H9 (cell line): ENCODE results near the gene PRSS56. TPM values are rescaled to one million over a fixed set of nuclear protein-coding genes. Genes with fewer than 3 reads are reported as not detected.

Experiments
- DNase-seq: peaks from one replicate; pipeline ENCODE4 v3.0.0-alpha.2; 2017
- H2AFZ ChIP-seq: one replicate; pipeline ENCODE4 v1.6.1; 2013; ENCODE audit warnings: mild to moderate bottlenecking, low read length, control low read depth, moderate library complexity
- H2AK5ac ChIP-seq: 2 replicates; pipeline ENCODE4 v1.6.1; 2013; ENCODE audit warnings: low read length, control low read depth, mixed read lengths; ENCODE audit not compliant: insufficient read length
- H2BK120ac ChIP-seq: one replicate; pipeline ENCODE4 v1.6.1; 2013; ENCODE audit warnings: low read depth, mild to moderate bottlenecking, low read length, control low read depth, inconsistent platforms; ENCODE audit not compliant: poor library complexity, severe bottlenecking
- H2BK12ac ChIP-seq: 2 replicates; pipeline ENCODE4 v1.6.1; 2013; ENCODE audit warnings: low read length, control low read depth, mixed read lengths, low read depth; ENCODE audit not compliant: insufficient read length
- H2BK15ac ChIP-seq: 2 replicates; pipeline ENCODE4 v1.6.1; 2013; ENCODE audit warnings: low read depth, low read length, control low read depth
- H2BK20ac ChIP-seq: one replicate; pipeline ENCODE4 v1.6.1; 2013; ENCODE audit warnings: low read depth, mild to moderate bottlenecking, low read length, control low read depth, inconsistent platforms; ENCODE audit not compliant: poor library complexity, severe bottlenecking
- H2BK5ac ChIP-seq: 2 replicates; pipeline ENCODE4 v1.6.1; 2013; ENCODE audit warnings: low read length, control low read depth, mixed read lengths; ENCODE audit not compliant: insufficient read length
- H3K14ac ChIP-seq: 2 replicates; pipeline ENCODE4 v1.6.1; 2013; ENCODE audit warnings: low read length, control low read depth; ENCODE audit not compliant: insufficient read depth
- H3K18ac ChIP-seq: 2 replicates; pipeline ENCODE4 v1.6.1; 2013; ENCODE audit warnings: low read depth, mild to moderate bottlenecking, mixed read lengths, low read length, control low read depth; ENCODE audit not compliant: insufficient read length
- H3K23ac ChIP-seq: 2 replicates; pipeline ENCODE4 v1.6.1; 2013; ENCODE audit warnings: low read length, control low read depth, mixed read lengths, low read depth; ENCODE audit not compliant: insufficient read length
- H3K23me2 ChIP-seq: 2 replicates; pipeline ENCODE4 v1.6.1; 2013; ENCODE audit warnings: low read depth, mild to moderate bottlenecking, mixed read lengths, low read length, control low read depth; ENCODE audit not compliant: insufficient read length, poor library complexity, severe bottlenecking
- H3K27ac ChIP-seq: 2 replicates; pipeline ENCODE4 v1.5.1; 2013; ENCODE audit warnings: low read length, control low read depth, mixed read lengths, low read depth; ENCODE audit not compliant: insufficient read length
- H3K27me3 ChIP-seq: 2 replicates; pipeline ENCODE4 v1.6.1; 2013; ENCODE audit warnings: low read length, control low read depth, inconsistent platforms; ENCODE audit not compliant: insufficient read depth
- H3K4ac ChIP-seq: 2 replicates; pipeline ENCODE4 v1.6.1; 2013; ENCODE audit warnings: low read depth, mild to moderate bottlenecking, control low read depth, inconsistent platforms, low read length, moderate library complexity
- H3K4me1 ChIP-seq: 2 replicates; pipeline ENCODE4 v1.6.1; 2013; ENCODE audit warnings: low read length, control low read depth, inconsistent platforms; ENCODE audit not compliant: insufficient read depth
- H3K4me2 ChIP-seq: 2 replicates; pipeline ENCODE4 v1.6.1; 2013; ENCODE audit warnings: low read length, control low read depth, mixed read lengths; ENCODE audit not compliant: insufficient read length, insufficient read depth
- H3K56ac ChIP-seq: 2 replicates; pipeline ENCODE4 v1.6.1; 2013; ENCODE audit warnings: low read depth, mild to moderate bottlenecking, mixed read lengths, low read length, control low read depth; ENCODE audit not compliant: insufficient read length
- H3K79me1 ChIP-seq: 2 replicates; pipeline ENCODE4 v1.6.1; 2013; ENCODE audit warnings: low read depth, mild to moderate bottlenecking, moderate library complexity, low read length, control low read depth, inconsistent platforms; ENCODE audit not compliant: insufficient read depth, poor library complexity, severe bottlenecking
- H3K79me2 ChIP-seq: 2 replicates; pipeline ENCODE4 v1.6.1; 2013; ENCODE audit warnings: low read length, control low read depth, inconsistent platforms; ENCODE audit not compliant: insufficient read depth
- H3K9ac ChIP-seq: 2 replicates; pipeline ENCODE4 v1.6.1; 2013; ENCODE audit warnings: low read length, control low read depth, mixed read lengths; ENCODE audit not compliant: insufficient read length; ENCODE audit errors: extremely low read depth
- H3K9me3 ChIP-seq: one replicate; pipeline ENCODE4 v1.6.1; 2013; ENCODE audit warnings: low read depth, low read length, inconsistent platforms; ENCODE audit not compliant: control insufficient read depth
- H3T11ph ChIP-seq: one replicate; pipeline ENCODE4 v1.6.1; 2013; ENCODE audit warnings: mild to moderate bottlenecking, low read length, control low read depth, inconsistent platforms
- H4K20me1 ChIP-seq: one replicate; pipeline ENCODE4 v1.6.1; 2013; ENCODE audit not compliant: control insufficient read depth, insufficient read length, insufficient read depth
- H4K5ac ChIP-seq: 2 replicates; pipeline ENCODE4 v1.6.1; 2013; ENCODE audit warnings: low read depth, mild to moderate bottlenecking, mixed read lengths, low read length, control low read depth; ENCODE audit not compliant: insufficient read length
- H4K8ac ChIP-seq: replicated peaks from 2 replicates; pipeline ENCODE4 v1.6.1; 2013; ENCODE audit warnings: low read length, control low read depth, mixed read lengths, low read depth; ENCODE audit not compliant: insufficient read length
- H4K91ac ChIP-seq: 2 replicates; pipeline ENCODE4 v1.6.1; 2013; ENCODE audit warnings: low read depth, mild to moderate bottlenecking, moderate library complexity, mixed read lengths, low read length, control low read depth; ENCODE audit not compliant: insufficient read length
- H3K27ac Mint-ChIP-seq, 3 experiments: 2 replicates in 2 of 3; 3 replicates in 1 of 3; pipeline ENCODE4 v1.8.0; 2020 to 2021; ENCODE audit warnings: mixed read lengths in 3 of 3, mild to moderate bottlenecking in 1 of 3, moderate library complexity in 1 of 3
- H3K27me3 Mint-ChIP-seq: 2 replicates; pipeline ENCODE4 v1.8.0; 2021; ENCODE audit warnings: low read depth, mild to moderate bottlenecking, moderate library complexity, mixed read lengths
- H3K36me3 Mint-ChIP-seq, 3 experiments: 2 replicates in 2 of 3; 3 replicates in 1 of 3; pipeline ENCODE4 v1.8.0; 2020 to 2021; ENCODE audit warnings: low read depth in 3 of 3, mixed read lengths in 3 of 3; ENCODE audit not compliant: insufficient read depth in 1 of 3
- H3K4me1 Mint-ChIP-seq, 2 experiments: 2 replicates each; pipeline ENCODE4 v1.8.0; 2020; ENCODE audit warnings: mixed read lengths in 2 of 2
- H3K4me3 Mint-ChIP-seq, 2 experiments: 2 replicates in 1 of 2; 3 replicates in 1 of 2; pipeline ENCODE4 v1.8.0; 2020 to 2021; ENCODE audit warnings: mild to moderate bottlenecking in 2 of 2, mixed read lengths in 2 of 2, moderate library complexity in 1 of 2
- H3K9me3 Mint-ChIP-seq, 2 experiments: 2 replicates in 1 of 2; 3 replicates in 1 of 2; pipeline ENCODE4 v1.8.0; 2020; ENCODE audit warnings: mild to moderate bottlenecking in 2 of 2, mixed read lengths in 2 of 2, moderate library complexity in 1 of 2
- WGBS: extraction: QIAGEN DNeasy Blood & Tissue Kit; methylation state at CpG from one replicate; pipeline ENCODE4 v1.1.7; 2013; ENCODE audit warnings: missing lambda C conversion rate, low lambda C conversion rate, mixed read lengths; ENCODE audit not compliant: insufficient read length; ENCODE audit errors: extremely low coverage; 5-methylcytosine and 5-hydroxymethylcytosine counted together
- total RNA-seq: library from RNA; stranded (reverse); gene quantifications from 2 replicates; pipeline ENCODE4 v1.2.1, GENCODE V29; 2021
- TF ChIP-seq, protein P1 (sequence below): fragments of 200-600 bp; sonication (generic); conservative IDR thresholded peaks from 3 replicates; pipeline ENCODE4 v1.8.0; 2021; ENCODE audit warnings: antibody characterized with exemption, mild to moderate bottlenecking

Gene PRSS56
- total RNA-seq, 1 experiment from 2014 or later, result not detected

DNA sequence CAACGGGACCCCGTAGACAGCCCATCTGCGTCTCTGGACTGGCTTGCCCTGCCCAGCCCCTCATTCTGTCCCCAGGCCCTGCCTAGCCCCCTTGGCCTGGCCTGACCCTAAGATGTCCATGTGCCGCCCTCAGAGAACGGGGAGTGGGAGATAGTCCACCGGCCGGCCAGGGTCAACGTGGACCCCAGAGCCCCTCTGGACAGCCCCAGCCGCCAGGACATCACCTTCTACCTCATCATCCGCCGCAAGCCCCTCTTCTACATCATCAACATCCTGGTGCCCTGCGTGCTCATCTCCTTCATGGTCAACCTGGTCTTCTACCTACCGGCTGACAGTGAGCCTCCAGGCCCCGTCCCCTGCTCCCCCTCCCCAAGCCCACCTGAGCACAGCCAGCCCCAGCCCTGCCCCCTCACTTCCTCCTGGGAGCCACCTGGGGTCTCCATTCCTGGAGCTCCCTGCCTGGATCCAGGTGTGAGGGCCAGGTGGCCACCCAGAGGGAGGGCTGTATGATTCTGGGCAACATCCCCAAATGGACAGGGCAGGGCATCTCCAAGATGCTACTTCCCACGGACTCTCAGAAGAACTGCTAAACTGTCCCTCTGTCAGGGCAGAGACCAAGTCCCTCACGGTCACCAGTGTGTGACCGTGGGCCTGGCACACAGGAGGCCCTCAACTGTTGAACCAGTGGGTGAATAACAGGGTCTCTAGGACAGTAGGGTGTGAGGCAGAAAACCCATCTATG, 9.8 kb downstream of the PRSS56 start:
- H3K27ac ChIP-seq, result no peak overlapping the region
- H4K91ac ChIP-seq, result no peak overlapping the region
- H3K9ac ChIP-seq, result no peak overlapping the region
- Mint-ChIP-seq H3K4me1 (peaks cover 13 to 25% of the 10 kb centered on the region in 2 experiments), H3K27ac (peak overlapping the region in 1 of 3 experiments; percentile 84; a peak in 1 of 7 replicates), H3K27me3 (peaks cover 48% of the 10 kb centered on the region), H3K36me3 (no peaks in the 10 kb centered on the region), H3K9me3 (no peaks in the 10 kb centered on the region), H3K4me3 (no peak overlapping the region; a peak in 1 of 5 replicates)
- no peak overlapping the region for H3K56ac ChIP-seq
- no peak overlapping the region for H3K4ac ChIP-seq
- H2AFZ ChIP-seq, result no peak overlapping the region
- no peak overlapping the region for H3K4me2 ChIP-seq
- H3T11ph ChIP-seq, result no peak overlapping the region
- no peaks in the 10 kb centered on the region for H3K23me2 ChIP-seq
- no peak overlapping the region for H4K8ac ChIP-seq
- no peaks in the 10 kb centered on the region for H3K27me3 ChIP-seq
- H3K14ac ChIP-seq, result no peak overlapping the region; the same call in 1 of the 2 replicates
- H3K18ac ChIP-seq, result no peak overlapping the region
- DNase-seq, result no peak
- H3K79me2 ChIP-seq, result no peaks in the 10 kb centered on the region
- no peak overlapping the region for H2BK5ac ChIP-seq
- H2BK20ac ChIP-seq, result no peak overlapping the region
- no CpG with 5 or more reads among the region's 17 CpGs for WGBS
- TF ChIP-seq, protein P1, sequence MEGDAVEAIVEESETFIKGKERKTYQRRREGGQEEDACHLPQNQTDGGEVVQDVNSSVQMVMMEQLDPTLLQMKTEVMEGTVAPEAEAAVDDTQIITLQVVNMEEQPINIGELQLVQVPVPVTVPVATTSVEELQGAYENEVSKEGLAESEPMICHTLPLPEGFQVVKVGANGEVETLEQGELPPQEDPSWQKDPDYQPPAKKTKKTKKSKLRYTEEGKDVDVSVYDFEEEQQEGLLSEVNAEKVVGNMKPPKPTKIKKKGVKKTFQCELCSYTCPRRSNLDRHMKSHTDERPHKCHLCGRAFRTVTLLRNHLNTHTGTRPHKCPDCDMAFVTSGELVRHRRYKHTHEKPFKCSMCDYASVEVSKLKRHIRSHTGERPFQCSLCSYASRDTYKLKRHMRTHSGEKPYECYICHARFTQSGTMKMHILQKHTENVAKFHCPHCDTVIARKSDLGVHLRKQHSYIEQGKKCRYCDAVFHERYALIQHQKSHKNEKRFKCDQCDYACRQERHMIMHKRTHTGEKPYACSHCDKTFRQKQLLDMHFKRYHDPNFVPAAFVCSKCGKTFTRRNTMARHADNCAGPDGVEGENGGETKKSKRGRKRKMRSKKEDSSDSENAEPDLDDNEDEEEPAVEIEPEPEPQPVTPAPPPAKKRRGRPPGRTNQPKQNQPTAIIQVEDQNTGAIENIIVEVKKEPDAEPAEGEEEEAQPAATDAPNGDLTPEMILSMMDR, result no peak
- no peak overlapping the region for H2BK15ac ChIP-seq
- H3K9me3 ChIP-seq, result no peaks in the 10 kb centered on the region
- no peak overlapping the region for H3K23ac ChIP-seq
- H2BK12ac ChIP-seq, result no peak overlapping the region
- no peaks in the 10 kb centered on the region for H3K79me1 ChIP-seq
- no peak overlapping the region for H4K5ac ChIP-seq
- H2BK120ac ChIP-seq, result no peak overlapping the region
- no peaks in the 10 kb centered on the region for H4K20me1 ChIP-seq
- H3K4me1 ChIP-seq, result no peaks in the 10 kb centered on the region
- no peak overlapping the region for H2AK5ac ChIP-seq
